ENCODE results near the gene SRP9. TPM values are rescaled to one million over a fixed set of nuclear protein-coding genes. Genes with fewer than 3 reads are reported as not detected.

SRP9 gene
- 100 to 1,000 TPM; 141 to 151 TPM for total RNA-seq
- polyA plus RNA-seq: 100 to 1,000 TPM; 290 to 500 TPM

- no peak within 1 kb of the TSS for H3K4me3 Mint-ChIP-seq
- Histone ChIP-seq H3K27ac (ENCODE audit: low read depth, low read length) (peak within 1 kb of the TSS; percentile 94), H3K27me3 (ENCODE audit: insufficient read depth, low read length) (no peaks in the 10 kb centered on the region), H3K36me3 (ENCODE audit: insufficient read depth, low read length) (no peaks in the 10 kb centered on the region), H3K4me3 (ENCODE audit: low read length in 2 of 2) (peak within 1 kb of the TSS; percentile 68 to 94), H3K4me1 (ENCODE audit: insufficient read depth, low read length) (peaks cover 57% of the 10 kb centered on the region), H3K9me3 (ENCODE audit: control insufficient read depth in 1 of 2, low read length in 2 of 2) (no peaks in the 10 kb centered on the region)
- POLR2A ChIA-PET (ENCODE audit: partially characterized antibody): interaction anchor here (0.7 to 4.3 kb wide), 55 partner anchors 9 to 630 kb away, joined by 3 to 78 read pairs (median 6); partner anchors contain the start of genes EPHX1, H3-3A, LBR and LEFTY1
- intact Hi-C loops (cut with micrococcal nuclease): loop anchor here (1.0 to 5.0 kb wide), 13 partner anchors 33 to 350 kb away; partner anchors contain the start of genes EPHX1, H3-3A, LBR and PYCR2
- H3K36me3 Mint-ChIP-seq: peaks cover 16 to 18% of the 10 kb centered on the region in 2 donors
- H3K27ac Mint-ChIP-seq: no peak within 1 kb of the TSS
- no peaks in the 10 kb centered on the region for H3K9me3 Mint-ChIP-seq
- DNase-seq: peak; percentile 99
- no peaks in the 10 kb centered on the region for H3K27me3 Mint-ChIP-seq
- CTCF ChIA-PET (ENCODE audit: partially characterized antibody): interaction anchor here (0.6 to 3.4 kb wide), 28 partner anchors 8 to 310 kb away, joined by 3 to 27 read pairs (median 4); partner anchors contain the start of genes EPHX1, PYCR2 and TMEM63A
- H3K4me1 Mint-ChIP-seq: peaks cover 0 to 32% (median 27%) of the 10 kb centered on the region in 4 donors
Measured at GRCh38 chr1:225777583-225778336, at the start of gene SRP9. Gene SRP9 (plus strand): TSS chr1:225777826. CDS start chr1:225777941, 115 bp downstream.

- Histone ChIP-seq H3K9me3 (ENCODE audit: control insufficient read depth in 1 of 2, low read length in 2 of 2) (no peaks in the 10 kb centered on the region), H3K4me3 (ENCODE audit: low read length in 2 of 2) (no peak overlapping the region), H3K4me1 (ENCODE audit: insufficient read depth, low read length) (no peaks in the 10 kb centered on the region), H3K27ac (ENCODE audit: low read depth, low read length) (no peak overlapping the region), H3K36me3 (ENCODE audit: insufficient read depth, low read length) (no peaks in the 10 kb centered on the region), H3K27me3 (ENCODE audit: insufficient read depth, low read length) (no peaks in the 10 kb centered on the region)
- POLR2A ChIA-PET (ENCODE audit: partially characterized antibody): interaction anchor here (1.4 kb wide), 1 partner anchor 46 kb away, joined by 3 read pairs; the partner anchor contains the start of gene SRP9
- CTCF ChIA-PET (ENCODE audit: partially characterized antibody): no interaction called here
- Mint-ChIP-seq H3K4me1 (no peaks in the 10 kb centered on the region), H3K4me3 (no peak overlapping the region), H3K27me3 (peaks cover 1 to 2% of the 10 kb centered on the region in 2 donors), H3K36me3 (no peaks in the 10 kb centered on the region), H3K27ac (no peak overlapping the region), H3K9me3 (no peaks in the 10 kb centered on the region)
- intact Hi-C loops (cut with micrococcal nuclease): no loop called here
- no peak for DNase-seq
Measured at GRCh38 chr1:225731491-225731890, 46.1 kb upstream of the SRP9 start.

- no peaks in the 10 kb centered on the region for H3K4me1 ChIP-seq (ENCODE audit: insufficient read depth, low read length)
- no peak overlapping the region for H3K27ac ChIP-seq (ENCODE audit: low read depth, low read length)
- H3K4me3 ChIP-seq (ENCODE audit: low read length in 2 of 2): no peak overlapping the region
- H3K27me3 Mint-ChIP-seq: peaks cover 1 to 2% of the 10 kb centered on the region in 2 donors
- no peaks in the 10 kb centered on the region for H3K36me3 Mint-ChIP-seq
- H3K9me3 Mint-ChIP-seq: no peaks in the 10 kb centered on the region
- H3K27me3 ChIP-seq (ENCODE audit: insufficient read depth, low read length): no peaks in the 10 kb centered on the region
- no peak for DNase-seq
- ChIA-PET CTCF (ENCODE audit: partially characterized antibody) (interaction anchor here (0.6 kb wide), 1 partner anchor 10 kb away, joined by 3 read pairs; no protein-coding TSS in a partner anchor), POLR2A (ENCODE audit: partially characterized antibody) (no interaction called here)
- intact Hi-C loops (cut with micrococcal nuclease): no loop called here
- H3K9me3 ChIP-seq (ENCODE audit: control insufficient read depth in 1 of 2, low read length in 2 of 2): no peaks in the 10 kb centered on the region
- H3K36me3 ChIP-seq (ENCODE audit: insufficient read depth, low read length): no peaks in the 10 kb centered on the region
- H3K27ac Mint-ChIP-seq: no peak overlapping the region
- H3K4me1 Mint-ChIP-seq: no peaks in the 10 kb centered on the region
- no peak overlapping the region for H3K4me3 Mint-ChIP-seq
Measured at GRCh38 chr1:225733254-225733653, 44.4 kb upstream of the SRP9 start.

GRCh38 chr1:225735252-225736149 lies 42.1 kb upstream of the SRP9 start:
- Mint-ChIP-seq H3K27me3 (peaks cover 1 to 2% of the 10 kb centered on the region in 2 donors), H3K27ac (peak overlapping the region in 1 of 7 donors; percentile 8), H3K36me3 (no peaks in the 10 kb centered on the region), H3K4me1 (no peaks in the 10 kb centered on the region), H3K4me3 (no peak overlapping the region), H3K9me3 (no peaks in the 10 kb centered on the region)
- Histone ChIP-seq H3K9me3 (ENCODE audit: control insufficient read depth in 1 of 2, low read length in 2 of 2) (no peaks in the 10 kb centered on the region), H3K4me3 (ENCODE audit: low read length in 2 of 2) (no peak overlapping the region), H3K27me3 (ENCODE audit: insufficient read depth, low read length) (no peaks in the 10 kb centered on the region), H3K27ac (ENCODE audit: low read depth, low read length) (no peak overlapping the region), H3K36me3 (ENCODE audit: insufficient read depth, low read length) (no peaks in the 10 kb centered on the region), H3K4me1 (ENCODE audit: insufficient read depth, low read length) (no peaks in the 10 kb centered on the region)
- CTCF ChIA-PET (ENCODE audit: partially characterized antibody): no interaction called here
- POLR2A ChIA-PET (ENCODE audit: partially characterized antibody): no interaction called here
- intact Hi-C loops (cut with micrococcal nuclease): no loop called here
- no peak for DNase-seq

- ChIA-PET CTCF (ENCODE audit: partially characterized antibody) (no interaction called here), POLR2A (ENCODE audit: partially characterized antibody) (no interaction called here)
- H3K4me3 ChIP-seq (ENCODE audit: low read length in 2 of 2): no peak overlapping the region
Measured at GRCh38 chr1:225736437-225737098, 41.1 kb upstream of the SRP9 start.

GRCh38 chr1:225737161-225737560 lies 40.5 kb upstream of the SRP9 start:
- Histone ChIP-seq H3K4me1 (ENCODE audit: insufficient read depth, low read length) (no peaks in the 10 kb centered on the region), H3K4me3 (ENCODE audit: low read length in 2 of 2) (no peak overlapping the region), H3K27ac (ENCODE audit: low read depth, low read length) (no peak overlapping the region), H3K9me3 (ENCODE audit: control insufficient read depth in 1 of 2, low read length in 2 of 2) (no peaks in the 10 kb centered on the region), H3K27me3 (ENCODE audit: insufficient read depth, low read length) (no peaks in the 10 kb centered on the region), H3K36me3 (ENCODE audit: insufficient read depth, low read length) (no peaks in the 10 kb centered on the region)
- H3K4me3 Mint-ChIP-seq: no peak overlapping the region
- H3K27ac Mint-ChIP-seq: peak overlapping the region in 1 of 7 donors; percentile 82
- CTCF ChIA-PET (ENCODE audit: partially characterized antibody): no interaction called here
- no peak for DNase-seq
- no peaks in the 10 kb centered on the region for H3K4me1 Mint-ChIP-seq
- H3K36me3 Mint-ChIP-seq: no peaks in the 10 kb centered on the region
- H3K9me3 Mint-ChIP-seq: no peaks in the 10 kb centered on the region
- peaks cover 0 to 1% of the 10 kb centered on the region in 2 donors for H3K27me3 Mint-ChIP-seq
- POLR2A ChIA-PET (ENCODE audit: partially characterized antibody): no interaction called here
- intact Hi-C loops (cut with micrococcal nuclease): no loop called here

More at GRCh38 chr1:225736437-225737098, 41.1 kb upstream of the SRP9 start:
- Histone ChIP-seq H3K4me1 (ENCODE audit: insufficient read depth, low read length) (no peaks in the 10 kb centered on the region), H3K27me3 (ENCODE audit: insufficient read depth, low read length) (no peaks in the 10 kb centered on the region), H3K9me3 (ENCODE audit: control insufficient read depth in 1 of 2, low read length in 2 of 2) (no peaks in the 10 kb centered on the region), H3K27ac (ENCODE audit: low read depth, low read length) (no peak overlapping the region), H3K36me3 (ENCODE audit: insufficient read depth, low read length) (no peaks in the 10 kb centered on the region)
- Mint-ChIP-seq H3K4me1 (no peaks in the 10 kb centered on the region), H3K4me3 (no peak overlapping the region), H3K27me3 (peaks cover 0 to 1% of the 10 kb centered on the region in 2 donors), H3K9me3 (no peaks in the 10 kb centered on the region), H3K27ac (no peak overlapping the region), H3K36me3 (no peaks in the 10 kb centered on the region)
- no peak for DNase-seq
- intact Hi-C loops (cut with micrococcal nuclease): no loop called here

All from CD4-positive, alpha-beta memory T cell (primary cell).